Fibroblast of lung (primary cell): ENCODE data around the gene ADGRV1. TPM values are rescaled to one million over a fixed set of nuclear protein-coding genes. Genes with fewer than 3 reads are reported as not detected.

Source experiments
- DNase-seq, 2 donors: peaks; one replicate each; pipeline versions ENCODE4 v3.0.0 to v3.0.0-alpha.2; 2010; ENCODE audit warnings: low read depth in 2 of 2
- H2AFZ ChIP-seq: 2 replicates; pipeline ENCODE4 v1.5.1; 2012; ENCODE audit warnings: low read length, control low read depth, inconsistent platforms
- H3K27ac ChIP-seq: 2 replicates; pipeline ENCODE4 v1.5.1; 2011; ENCODE audit warnings: low read length, control low read depth; ENCODE audit not compliant: insufficient read depth
- H3K27me3 ChIP-seq: 2 replicates; pipeline ENCODE4 v1.5.1; 2011; ENCODE audit warnings: mild to moderate bottlenecking, low read length; ENCODE audit not compliant: control insufficient read depth, insufficient read depth
- H3K36me3 ChIP-seq: 2 replicates; pipeline ENCODE4 v1.5.1; 2011; ENCODE audit warnings: low read length; ENCODE audit not compliant: control insufficient read depth, insufficient read depth
- H3K4me1 ChIP-seq: 2 replicates; pipeline ENCODE4 v1.5.1; 2011; ENCODE audit warnings: low read length; ENCODE audit not compliant: control insufficient read depth, insufficient read depth; ENCODE audit errors: extremely low read depth
- H3K4me2 ChIP-seq: 2 replicates; pipeline ENCODE4 v1.5.1; 2011; ENCODE audit warnings: low read length, control low read depth; ENCODE audit not compliant: insufficient read depth; ENCODE audit errors: extremely low read depth
- H3K4me3 ChIP-seq, 4 experiments: fragments of 200-600 bp in 1 of 4; sonication (generic) in 1 of 4; replicated peaks in 1 of 4; 2 replicates each; pipeline ENCODE4 v1.5.1; 2011 to 2016; ENCODE audit warnings: low read length in 4 of 4, low read depth in 3 of 4, mild to moderate bottlenecking in 3 of 4, control low read depth in 2 of 4, inconsistent platforms in 1 of 4, mixed read lengths in 1 of 4; ENCODE audit not compliant: insufficient read depth in 1 of 4; ENCODE audit errors: control extremely low read depth in 1 of 4
- H3K79me2 ChIP-seq: 2 replicates; pipeline ENCODE4 v1.5.1; 2012; ENCODE audit warnings: mild to moderate bottlenecking, low read length, inconsistent platforms; ENCODE audit not compliant: control insufficient read depth, insufficient read depth
- H3K9ac ChIP-seq: 2 replicates; pipeline ENCODE4 v1.5.1; 2011; ENCODE audit warnings: mild to moderate bottlenecking, low read length, control low read depth; ENCODE audit not compliant: insufficient read depth
- H3K9me3 ChIP-seq: 2 replicates; pipeline ENCODE4 v1.5.1; 2012; ENCODE audit warnings: low read depth, low read length; ENCODE audit not compliant: control insufficient read depth, insufficient read depth
- H4K20me1 ChIP-seq: 2 replicates; pipeline ENCODE4 v1.5.1; 2011; ENCODE audit warnings: low read length; ENCODE audit not compliant: control insufficient read depth, insufficient read depth; ENCODE audit errors: extremely low read depth
- EZH2 ChIP-seq: IDR thresholded peaks from 2 replicates; pipeline ENCODE4 v1.5.1; 2012; ENCODE audit warnings: low read length, control low read depth, mild to moderate bottlenecking; ENCODE audit errors: missing control alignments
- polyA plus RNA-seq, 2 donors: library from polyadenylated mRNA; depleted of rRNA in 1 of 2; stranded (reverse) in 1 of 2; unstranded in 1 of 2; fragments of >200 nt; gene quantifications; 2 replicates each; pipeline ENCODE4 v1.2.1, GENCODE V29; 2011 to 2012; ENCODE audit warnings: missing spikeins in 1 of 2
- total RNA-seq: library from RNA; depleted of rRNA; stranded (reverse); fragments of >200 nt; gene quantifications from 2 replicates; pipeline ENCODE4 v1.2.1, GENCODE V29; 2014
- TF ChIP-seq, protein P1 (sequence below), 2 donors: IDR thresholded peaks in 1 of 2; conservative IDR thresholded peaks in 1 of 2; 1 replicate in 1 of 2; 2 replicates in 1 of 2; pipeline ENCODE4 v1.5.1; 2011 to 2012; ENCODE audit warnings: low read length in 2 of 2, control low read depth in 1 of 2, inconsistent platforms in 1 of 2, low read depth in 1 of 2, mild to moderate bottlenecking in 1 of 2

The ADGRV1 gene
- total and polyA plus RNA-seq, 2 donors (not counting 1 experiment from before 2014, with no cell fraction given): 0.15 to 0.17 TPM

DNA sequence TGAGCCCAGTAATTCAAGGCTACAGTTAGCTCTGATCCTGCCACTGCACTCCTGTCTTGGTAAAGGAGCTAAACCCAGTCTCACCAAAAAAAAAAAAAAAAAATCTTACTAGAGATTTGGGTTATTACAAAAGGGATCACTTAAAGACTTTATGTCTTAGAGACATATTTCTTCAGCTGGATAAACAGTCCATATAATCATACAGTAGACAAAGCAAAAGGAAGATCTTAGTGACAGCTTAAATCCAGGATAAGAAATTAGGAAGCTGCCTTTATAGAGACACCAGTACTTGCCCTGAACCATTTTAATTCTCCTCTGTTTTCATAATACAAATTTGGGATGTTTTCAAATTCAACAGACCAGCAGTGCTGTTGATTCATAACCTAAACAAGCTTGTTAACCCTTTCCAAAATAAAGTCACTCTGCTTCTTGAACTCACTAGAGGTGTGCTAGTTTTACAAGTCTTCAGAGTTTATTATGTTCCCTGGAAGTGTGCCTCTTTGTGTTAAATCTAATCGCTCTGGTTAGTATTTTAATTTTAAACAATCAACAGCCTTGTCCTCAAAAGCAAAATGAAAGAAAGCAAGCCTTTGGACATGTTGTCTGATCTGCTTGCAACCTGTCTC is 569.0 kb downstream of the ADGRV1 start:
- TF ChIP-seq, protein P1, sequence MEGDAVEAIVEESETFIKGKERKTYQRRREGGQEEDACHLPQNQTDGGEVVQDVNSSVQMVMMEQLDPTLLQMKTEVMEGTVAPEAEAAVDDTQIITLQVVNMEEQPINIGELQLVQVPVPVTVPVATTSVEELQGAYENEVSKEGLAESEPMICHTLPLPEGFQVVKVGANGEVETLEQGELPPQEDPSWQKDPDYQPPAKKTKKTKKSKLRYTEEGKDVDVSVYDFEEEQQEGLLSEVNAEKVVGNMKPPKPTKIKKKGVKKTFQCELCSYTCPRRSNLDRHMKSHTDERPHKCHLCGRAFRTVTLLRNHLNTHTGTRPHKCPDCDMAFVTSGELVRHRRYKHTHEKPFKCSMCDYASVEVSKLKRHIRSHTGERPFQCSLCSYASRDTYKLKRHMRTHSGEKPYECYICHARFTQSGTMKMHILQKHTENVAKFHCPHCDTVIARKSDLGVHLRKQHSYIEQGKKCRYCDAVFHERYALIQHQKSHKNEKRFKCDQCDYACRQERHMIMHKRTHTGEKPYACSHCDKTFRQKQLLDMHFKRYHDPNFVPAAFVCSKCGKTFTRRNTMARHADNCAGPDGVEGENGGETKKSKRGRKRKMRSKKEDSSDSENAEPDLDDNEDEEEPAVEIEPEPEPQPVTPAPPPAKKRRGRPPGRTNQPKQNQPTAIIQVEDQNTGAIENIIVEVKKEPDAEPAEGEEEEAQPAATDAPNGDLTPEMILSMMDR (conservative IDR thresholded peaks at IDR 0.05 in 1 of 2, IDR thresholded peaks at IDR 0.05 in 1 of 2; ENCODE audit: low read depth in 1 of 2, low read length in 2 of 2): no peak
- no peak for TF ChIP-seq EZH2
- Histone ChIP-seq H3K4me2 (no peak overlapping the region), H2AFZ (no peak overlapping the region), H3K9ac (no peak overlapping the region), H3K4me3 (no peak overlapping the region), H3K27ac (no peak overlapping the region), H3K79me2 (no peaks in the 10 kb centered on the region), H3K27me3 (no peaks in the 10 kb centered on the region), H4K20me1 (no peaks in the 10 kb centered on the region), H3K4me1 (peaks cover 14% of the 10 kb centered on the region), H3K36me3 (no peaks in the 10 kb centered on the region), H3K9me3 (no peaks in the 10 kb centered on the region)
- peak in 1 of 2 donors; percentile 45 for DNase-seq

DNA sequence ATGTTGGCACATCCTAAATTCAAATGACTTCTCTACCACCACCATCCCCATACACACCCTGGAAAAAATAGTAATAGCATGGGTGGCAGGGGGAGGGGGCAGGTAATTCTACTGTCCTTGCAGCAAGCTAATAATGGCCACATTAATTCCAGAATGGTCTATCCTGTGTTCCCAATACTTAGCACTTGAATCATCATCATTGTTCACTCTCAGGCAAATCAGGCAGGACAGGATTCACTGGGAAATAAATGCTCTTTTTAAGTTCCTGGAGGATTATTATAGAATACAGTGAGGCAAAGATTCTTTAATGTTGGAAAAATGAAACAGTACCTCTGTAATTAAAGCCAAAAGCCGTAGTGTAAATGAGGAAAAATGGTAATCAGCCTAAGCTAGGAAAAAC is 570.0 kb downstream of the ADGRV1 start:
- H2AFZ ChIP-seq: no peak overlapping the region
- no peaks in the 10 kb centered on the region for H3K9me3 ChIP-seq
- no peaks in the 10 kb centered on the region for H3K27me3 ChIP-seq
- H3K4me2 ChIP-seq: no peak overlapping the region
- TF ChIP-seq, protein P1 (conservative IDR thresholded peaks at IDR 0.05 in 1 of 2, IDR thresholded peaks at IDR 0.05 in 1 of 2; ENCODE audit: low read depth in 1 of 2, low read length in 2 of 2): no peak
- no peak for TF ChIP-seq EZH2
- peaks cover 14% of the 10 kb centered on the region for H3K4me1 ChIP-seq
- no peaks in the 10 kb centered on the region for H4K20me1 ChIP-seq
- H3K9ac ChIP-seq: no peak overlapping the region
- no peaks in the 10 kb centered on the region for H3K79me2 ChIP-seq
- DNase-seq: no peak
- no peak overlapping the region for H3K4me3 ChIP-seq
- H3K36me3 ChIP-seq: no peaks in the 10 kb centered on the region
- H3K27ac ChIP-seq: no peak overlapping the region

DNA sequence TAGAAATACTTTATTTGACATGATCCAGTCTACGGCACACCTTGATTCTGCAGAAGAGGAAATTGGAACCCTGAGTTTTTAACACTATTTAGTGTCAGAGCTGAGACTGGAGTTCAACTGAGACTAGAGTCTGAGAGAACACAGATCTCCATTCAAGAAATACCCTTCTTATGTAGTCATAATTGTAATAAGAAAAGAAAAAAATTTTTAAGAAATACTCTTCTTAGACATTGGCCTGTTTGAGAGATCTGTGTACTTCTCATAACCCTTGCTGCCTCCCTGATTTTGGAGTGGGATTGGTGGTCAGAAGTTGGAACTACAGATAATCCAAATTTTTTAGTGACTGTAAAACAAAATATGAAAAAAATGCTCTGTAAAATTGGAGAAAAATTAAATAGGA is 571.2 kb downstream of the ADGRV1 start:
- no peaks in the 10 kb centered on the region for H4K20me1 ChIP-seq
- TF ChIP-seq, protein P1 (conservative IDR thresholded peaks at IDR 0.05 in 1 of 2, IDR thresholded peaks at IDR 0.05 in 1 of 2; ENCODE audit: low read depth in 1 of 2, low read length in 2 of 2): no peak
- TF ChIP-seq EZH2: no peak
- no peak overlapping the region for H2AFZ ChIP-seq
- peaks cover 12% of the 10 kb centered on the region for H3K4me1 ChIP-seq
- H3K9me3 ChIP-seq: no peaks in the 10 kb centered on the region
- no peaks in the 10 kb centered on the region for H3K36me3 ChIP-seq
- H3K27me3 ChIP-seq: no peaks in the 10 kb centered on the region
- H3K79me2 ChIP-seq: no peaks in the 10 kb centered on the region
- H3K27ac ChIP-seq: no peak overlapping the region
- H3K4me2 ChIP-seq: no peak overlapping the region
- no peak overlapping the region for H3K9ac ChIP-seq
- no peak overlapping the region for H3K4me3 ChIP-seq
- DNase-seq: no peak
